ENCODE results near the gene BPTF.

The BPTF gene

DNA sequence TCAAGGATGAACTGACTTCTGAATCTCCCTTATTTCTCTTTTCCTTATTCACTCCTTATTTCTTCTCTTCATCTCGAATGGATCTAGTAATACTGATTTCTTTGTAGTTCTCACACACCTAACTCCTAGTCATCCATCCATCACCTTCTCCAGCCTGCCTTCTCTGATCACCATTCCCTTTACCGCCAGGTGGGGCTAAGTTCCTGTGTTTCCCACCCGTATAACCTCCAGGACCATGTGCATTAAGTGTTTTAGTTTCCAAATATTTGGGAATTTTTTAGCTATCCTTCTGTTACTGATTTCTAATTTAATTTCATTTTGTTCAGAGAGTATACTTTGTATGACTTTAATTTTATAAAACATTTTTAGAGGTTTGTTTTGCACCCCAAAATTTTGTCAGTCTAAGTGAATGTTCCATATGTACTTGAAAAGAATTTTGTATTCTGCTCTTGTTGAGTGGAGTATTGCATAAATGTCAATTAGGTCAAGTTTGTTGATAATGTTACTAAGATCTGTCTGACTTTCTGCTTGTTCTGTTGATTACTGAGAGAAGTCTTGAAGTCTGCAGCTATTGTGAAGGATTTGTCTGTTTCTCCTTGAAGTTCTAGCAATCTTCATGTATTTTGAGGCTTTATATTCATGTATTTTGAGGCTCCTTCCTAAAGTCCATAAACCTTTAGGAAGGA lies 8.8 kb downstream of the BPTF start:
- DNase-seq (ENCODE audit: low spot score): no peak
- POLR2A ChIA-PET (ENCODE audit: low non-redundant PET): no interaction called here
- H3K27ac ChIP-seq: no peak overlapping the region
- TF ChIP-seq, protein P1, sequence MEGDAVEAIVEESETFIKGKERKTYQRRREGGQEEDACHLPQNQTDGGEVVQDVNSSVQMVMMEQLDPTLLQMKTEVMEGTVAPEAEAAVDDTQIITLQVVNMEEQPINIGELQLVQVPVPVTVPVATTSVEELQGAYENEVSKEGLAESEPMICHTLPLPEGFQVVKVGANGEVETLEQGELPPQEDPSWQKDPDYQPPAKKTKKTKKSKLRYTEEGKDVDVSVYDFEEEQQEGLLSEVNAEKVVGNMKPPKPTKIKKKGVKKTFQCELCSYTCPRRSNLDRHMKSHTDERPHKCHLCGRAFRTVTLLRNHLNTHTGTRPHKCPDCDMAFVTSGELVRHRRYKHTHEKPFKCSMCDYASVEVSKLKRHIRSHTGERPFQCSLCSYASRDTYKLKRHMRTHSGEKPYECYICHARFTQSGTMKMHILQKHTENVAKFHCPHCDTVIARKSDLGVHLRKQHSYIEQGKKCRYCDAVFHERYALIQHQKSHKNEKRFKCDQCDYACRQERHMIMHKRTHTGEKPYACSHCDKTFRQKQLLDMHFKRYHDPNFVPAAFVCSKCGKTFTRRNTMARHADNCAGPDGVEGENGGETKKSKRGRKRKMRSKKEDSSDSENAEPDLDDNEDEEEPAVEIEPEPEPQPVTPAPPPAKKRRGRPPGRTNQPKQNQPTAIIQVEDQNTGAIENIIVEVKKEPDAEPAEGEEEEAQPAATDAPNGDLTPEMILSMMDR (conservative IDR thresholded peaks at IDR 0.05; ENCODE audit: low read depth): no peak
- CTCF ChIA-PET: no interaction called here

DNA sequence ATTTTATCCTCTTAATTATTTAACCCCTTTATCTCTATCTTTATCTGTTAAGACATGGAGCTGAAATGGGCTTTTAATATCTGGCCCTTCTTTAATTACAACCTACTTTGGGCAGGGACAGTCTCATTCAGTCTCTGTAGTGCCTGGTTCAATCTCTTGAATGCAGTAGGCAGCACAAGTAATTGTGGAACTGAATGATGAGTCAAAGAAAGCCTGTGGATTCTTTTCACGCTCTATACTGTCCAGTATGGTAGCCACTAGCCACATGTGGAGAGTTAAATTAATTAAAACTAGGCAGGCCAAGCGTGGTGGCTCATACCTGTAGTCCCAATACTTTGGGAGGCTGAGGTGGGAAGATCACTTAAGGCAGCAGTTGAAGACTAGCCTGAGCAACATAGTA lies 9.3 kb downstream of the BPTF start:
- TF ChIP-seq, protein P1 (conservative IDR thresholded peaks at IDR 0.05; ENCODE audit: low read depth): no peak
- CTCF ChIA-PET: no interaction called here
- H3K27ac ChIP-seq: no peak overlapping the region
- DNase-seq (ENCODE audit: low spot score): no peak
- POLR2A ChIA-PET (ENCODE audit: low non-redundant PET): no interaction called here

DNA sequence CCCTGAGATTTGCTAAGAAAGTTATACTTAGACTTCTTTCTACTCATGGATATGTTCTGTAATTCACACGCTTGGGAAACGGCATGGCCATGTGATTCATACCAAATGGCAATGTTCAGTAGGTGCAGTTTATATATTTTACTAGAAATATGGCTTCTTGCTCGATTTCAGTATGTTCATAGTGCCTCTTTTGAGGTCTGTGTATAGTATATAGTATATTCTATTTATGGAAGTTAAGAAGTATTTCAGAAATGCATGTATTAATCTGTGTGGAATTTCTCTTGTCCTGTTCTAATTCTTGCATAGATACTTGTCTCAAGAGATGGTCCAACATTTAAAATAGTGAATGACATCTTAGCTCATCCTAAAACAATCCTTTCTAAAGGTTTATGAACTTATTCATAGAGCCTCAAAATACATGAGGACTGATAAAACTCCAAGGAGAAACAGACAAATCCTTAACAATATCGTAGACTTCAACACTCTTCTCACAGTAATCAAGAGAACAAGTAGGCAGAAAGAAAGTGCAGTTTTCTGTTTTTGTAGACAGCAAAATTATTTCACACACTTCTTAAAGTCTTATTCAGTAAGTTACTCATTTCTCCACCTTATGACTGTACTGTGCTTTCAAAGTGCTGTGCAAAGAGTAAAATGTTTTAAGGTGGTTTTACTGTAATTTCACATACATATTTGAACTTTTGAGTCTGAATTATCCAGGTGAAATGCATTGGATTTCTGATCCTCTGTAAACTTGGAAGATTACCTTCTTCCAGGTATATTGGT lies 11.1 kb downstream of the BPTF start:
- TF ChIP-seq, protein P1 (conservative IDR thresholded peaks at IDR 0.05; ENCODE audit: low read depth): no peak

DNA sequence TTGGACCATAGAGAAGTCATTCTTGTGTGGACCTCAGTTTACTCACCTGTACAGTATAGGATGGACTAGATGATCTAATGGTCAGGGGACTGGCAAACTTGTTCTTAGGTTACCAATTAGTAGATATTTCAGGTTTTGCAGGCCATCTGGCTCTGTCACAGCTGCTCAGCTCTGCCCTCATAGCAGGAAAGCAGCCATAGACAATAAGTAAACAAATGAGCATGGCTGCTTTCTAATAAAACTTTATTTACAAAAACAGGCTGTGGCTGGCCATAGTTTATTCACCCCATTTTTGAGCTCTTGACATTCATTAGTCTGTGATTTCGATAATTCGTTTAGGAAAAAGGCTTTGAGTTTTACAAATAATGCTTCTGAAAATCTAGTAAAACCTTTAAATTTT lies 12.7 kb downstream of the BPTF start:
- TF ChIP-seq, protein P1 (conservative IDR thresholded peaks at IDR 0.05; ENCODE audit: low read depth): no peak
- no peak for DNase-seq (ENCODE audit: low spot score)
- no peak overlapping the region for H3K27ac ChIP-seq
- CTCF ChIA-PET: interaction anchor here (0.7 kb wide), 1 partner anchor 74 kb away, joined by 3 read pairs; no protein-coding TSS in a partner anchor
- POLR2A ChIA-PET (ENCODE audit: low non-redundant PET): no interaction called here

More for the DNA sequence above, 11.1 kb downstream of the BPTF start:
- CTCF ChIA-PET: interaction anchor here (0.6 to 1.0 kb wide), 2 partner anchors 11 to 14 kb away, joined by 3 read pairs; partner anchors contain the start of gene BPTF
- DNase-seq (ENCODE audit: low spot score): no peak
- no peak overlapping the region for H3K27ac ChIP-seq
- POLR2A ChIA-PET (ENCODE audit: low non-redundant PET): no interaction called here

DNA sequence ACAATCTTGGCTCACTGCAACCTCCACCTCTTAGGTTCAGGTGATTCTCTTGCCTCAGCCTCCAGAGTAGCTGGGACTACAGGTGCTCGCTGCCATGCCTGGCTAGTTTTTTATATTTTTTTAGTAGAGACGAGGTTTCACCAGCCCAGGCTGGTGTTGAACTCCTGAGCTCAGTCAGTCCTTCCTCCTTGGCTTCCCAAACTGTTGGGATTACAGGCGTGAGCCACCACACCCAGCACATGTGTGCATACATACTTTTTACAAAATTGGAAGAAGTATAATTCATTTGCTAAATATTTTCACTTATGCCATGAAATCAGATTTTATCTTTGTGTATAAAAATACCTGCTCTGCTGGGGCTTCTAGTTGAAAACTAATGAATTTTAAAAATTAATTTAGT lies 13.2 kb downstream of the BPTF start:
- DNase-seq (ENCODE audit: low spot score): no peak
- TF ChIP-seq, protein P1 (conservative IDR thresholded peaks at IDR 0.05; ENCODE audit: low read depth): no peak
- POLR2A ChIA-PET (ENCODE audit: low non-redundant PET): no interaction called here
- no peak overlapping the region for H3K27ac ChIP-seq
- CTCF ChIA-PET: no interaction called here

DNA sequence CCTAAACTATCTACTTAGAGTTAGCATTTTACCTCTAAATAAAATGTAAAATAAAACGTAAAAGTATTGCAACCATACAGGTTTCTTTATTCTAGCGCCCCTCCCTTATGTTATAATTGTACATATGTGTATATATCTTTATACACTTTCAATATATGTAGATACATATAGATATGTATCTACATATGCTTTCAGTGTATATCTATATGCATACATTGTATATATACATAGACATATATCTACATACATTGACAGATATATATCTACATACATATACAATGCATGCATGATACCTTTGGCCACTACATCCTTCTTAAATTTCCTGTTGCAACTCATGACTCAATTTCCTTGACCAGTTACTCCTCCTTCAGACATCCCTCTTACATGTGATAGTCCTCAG lies 16.7 kb downstream of the BPTF start:
- TF ChIP-seq, protein P1 (conservative IDR thresholded peaks at IDR 0.05; ENCODE audit: low read depth): no peak
- ChIA-PET CTCF (no interaction called here), POLR2A (ENCODE audit: low non-redundant PET) (no interaction called here)
- no peak overlapping the region for H3K27ac ChIP-seq
- DNase-seq (ENCODE audit: low spot score): no peak

Measured in RWPE1 (cell line).